GM10266 (cell line): ENCODE data around the gene CMC1.

ENCODE experiments used
- DNase-seq: peaks from one replicate; pipeline ENCODE4 v3.0.0; 2012; ENCODE audit errors: extremely low spot score
- CTCF ChIP-seq: IDR thresholded peaks from 2 replicates; pipeline ENCODE4 v1.5.1; 2012; ENCODE audit warnings: mild to moderate bottlenecking, low read depth; ENCODE audit not compliant: control insufficient read depth, insufficient read depth; ENCODE audit errors: missing control alignments

CMC1 gene

GRCh38 chr3:28301688-28302087, 60.3 kb downstream of the CMC1 start:
- TF ChIP-seq CTCF: no peak
- no peak for DNase-seq

- TF ChIP-seq CTCF: no peak
- DNase-seq: no peak
Observed at GRCh38 chr3:28308196-28308595, 66.8 kb downstream of the CMC1 start.

- DNase-seq: no peak
Observed at GRCh38 chr3:28315711-28316110, 74.3 kb downstream of the CMC1 start.

GRCh38 chr3:28316226-28316625, 74.8 kb downstream of the CMC1 start:
- no peak for TF ChIP-seq CTCF
- DNase-seq: no peak

More at GRCh38 chr3:28315711-28316110, 74.3 kb downstream of the CMC1 start:
- TF ChIP-seq CTCF: no peak

GRCh38 chr3:28317438-28318022, 76.1 kb downstream of the CMC1 start:
- DNase-seq: peak; percentile 24
- peak; percentile 63 for TF ChIP-seq CTCF

GRCh38 chr3:28320981-28321380, 79.6 kb downstream of the CMC1 start:
- no peak for DNase-seq
- TF ChIP-seq CTCF: no peak

GRCh38 chr3:28322464-28322863, 81.0 kb downstream of the CMC1 start:
- no peak for TF ChIP-seq CTCF
- no peak for DNase-seq
